Osteocyte (in vitro differentiated cells): ENCODE measurements around the gene IDUA. TPM values are rescaled to one million over a fixed set of nuclear protein-coding genes. Genes with fewer than 3 reads are reported as not detected.

ENCODE experiments used
- DNase-seq: peaks from one replicate; pipeline ENCODE4 v3.0.0; 2021; ENCODE audit warnings: mixed read lengths; ENCODE audit not compliant: unreplicated experiment; ENCODE audit errors: extremely low spot score
- H3K27ac Mint-ChIP-seq: one replicate; pipeline ENCODE4 v1.8.0; 2021; ENCODE audit warnings: mild to moderate bottlenecking, mixed read lengths; ENCODE audit not compliant: unreplicated experiment
- H3K27me3 Mint-ChIP-seq: one replicate; pipeline ENCODE4 v1.8.0; 2021; ENCODE audit warnings: mixed read lengths; ENCODE audit not compliant: unreplicated experiment
- H3K36me3 Mint-ChIP-seq: one replicate; pipeline ENCODE4 v1.8.0; 2021; ENCODE audit warnings: mixed read lengths; ENCODE audit not compliant: unreplicated experiment
- H3K4me1 Mint-ChIP-seq: one replicate; pipeline ENCODE4 v1.8.0; 2021; ENCODE audit warnings: mixed read lengths; ENCODE audit not compliant: unreplicated experiment
- H3K4me3 Mint-ChIP-seq: one replicate; pipeline ENCODE4 v1.8.0; 2021; ENCODE audit warnings: mild to moderate bottlenecking, moderate library complexity, mixed read lengths; ENCODE audit not compliant: unreplicated experiment
- H3K9me3 Mint-ChIP-seq: one replicate; pipeline ENCODE4 v1.8.0; 2021; ENCODE audit warnings: mixed read lengths; ENCODE audit not compliant: unreplicated experiment
- total RNA-seq: library from RNA; stranded (reverse); gene quantifications from 2 replicates; pipeline ENCODE4 v1.2.1, GENCODE V29; 2021
- TF ChIP-seq, protein P1 (sequence below): fragments of 200-600 bp; sonication (generic); IDR thresholded peaks from 2 replicates; pipeline ENCODE4 v1.5.0; 2021; ENCODE audit warnings: antibody characterized with exemption, mild to moderate bottlenecking, moderate library complexity

IDUA gene
- total RNA-seq, 1 donor from 2014 or later = 67.8 TPM

DNA sequence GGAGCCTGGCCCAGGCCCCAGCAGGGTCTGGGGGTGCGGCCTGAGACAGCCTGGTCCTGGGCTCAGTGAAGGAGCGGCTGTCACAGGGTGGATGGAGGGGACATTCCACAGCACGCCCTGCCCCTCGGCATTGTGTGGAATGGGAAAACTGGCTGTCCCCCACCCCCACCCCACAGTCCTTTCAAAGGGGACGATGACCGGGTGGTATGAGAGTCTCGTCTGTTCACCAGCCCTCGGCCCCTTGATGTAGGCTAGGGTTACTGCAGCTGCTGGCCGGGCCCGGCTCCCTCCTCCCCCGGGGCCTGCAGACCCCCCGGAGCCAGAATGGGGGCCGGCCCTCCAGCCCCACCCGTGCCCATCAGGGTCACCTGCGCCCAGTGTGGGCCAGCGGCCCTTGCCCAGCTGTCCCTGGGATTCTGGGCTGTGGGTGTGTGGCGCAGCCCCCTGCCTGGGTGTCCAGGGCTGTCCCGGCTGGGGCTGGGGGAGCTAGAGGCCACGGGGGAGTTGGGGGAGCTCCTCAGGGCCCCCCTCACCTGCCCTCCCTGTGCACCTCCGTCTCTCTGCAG lies 36.3 kb downstream of the IDUA start:
- DNase-seq = no peak
- H3K36me3 Mint-ChIP-seq = peaks cover 4% of the 10 kb centered on the region
- H3K4me3 Mint-ChIP-seq = no peak overlapping the region
- H3K27ac Mint-ChIP-seq = no peak overlapping the region
- no peaks in the 10 kb centered on the region for H3K27me3 Mint-ChIP-seq
- H3K9me3 Mint-ChIP-seq = no peaks in the 10 kb centered on the region
- peaks cover 17% of the 10 kb centered on the region for H3K4me1 Mint-ChIP-seq
- TF ChIP-seq, protein P1, sequence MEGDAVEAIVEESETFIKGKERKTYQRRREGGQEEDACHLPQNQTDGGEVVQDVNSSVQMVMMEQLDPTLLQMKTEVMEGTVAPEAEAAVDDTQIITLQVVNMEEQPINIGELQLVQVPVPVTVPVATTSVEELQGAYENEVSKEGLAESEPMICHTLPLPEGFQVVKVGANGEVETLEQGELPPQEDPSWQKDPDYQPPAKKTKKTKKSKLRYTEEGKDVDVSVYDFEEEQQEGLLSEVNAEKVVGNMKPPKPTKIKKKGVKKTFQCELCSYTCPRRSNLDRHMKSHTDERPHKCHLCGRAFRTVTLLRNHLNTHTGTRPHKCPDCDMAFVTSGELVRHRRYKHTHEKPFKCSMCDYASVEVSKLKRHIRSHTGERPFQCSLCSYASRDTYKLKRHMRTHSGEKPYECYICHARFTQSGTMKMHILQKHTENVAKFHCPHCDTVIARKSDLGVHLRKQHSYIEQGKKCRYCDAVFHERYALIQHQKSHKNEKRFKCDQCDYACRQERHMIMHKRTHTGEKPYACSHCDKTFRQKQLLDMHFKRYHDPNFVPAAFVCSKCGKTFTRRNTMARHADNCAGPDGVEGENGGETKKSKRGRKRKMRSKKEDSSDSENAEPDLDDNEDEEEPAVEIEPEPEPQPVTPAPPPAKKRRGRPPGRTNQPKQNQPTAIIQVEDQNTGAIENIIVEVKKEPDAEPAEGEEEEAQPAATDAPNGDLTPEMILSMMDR = no peak

DNA sequence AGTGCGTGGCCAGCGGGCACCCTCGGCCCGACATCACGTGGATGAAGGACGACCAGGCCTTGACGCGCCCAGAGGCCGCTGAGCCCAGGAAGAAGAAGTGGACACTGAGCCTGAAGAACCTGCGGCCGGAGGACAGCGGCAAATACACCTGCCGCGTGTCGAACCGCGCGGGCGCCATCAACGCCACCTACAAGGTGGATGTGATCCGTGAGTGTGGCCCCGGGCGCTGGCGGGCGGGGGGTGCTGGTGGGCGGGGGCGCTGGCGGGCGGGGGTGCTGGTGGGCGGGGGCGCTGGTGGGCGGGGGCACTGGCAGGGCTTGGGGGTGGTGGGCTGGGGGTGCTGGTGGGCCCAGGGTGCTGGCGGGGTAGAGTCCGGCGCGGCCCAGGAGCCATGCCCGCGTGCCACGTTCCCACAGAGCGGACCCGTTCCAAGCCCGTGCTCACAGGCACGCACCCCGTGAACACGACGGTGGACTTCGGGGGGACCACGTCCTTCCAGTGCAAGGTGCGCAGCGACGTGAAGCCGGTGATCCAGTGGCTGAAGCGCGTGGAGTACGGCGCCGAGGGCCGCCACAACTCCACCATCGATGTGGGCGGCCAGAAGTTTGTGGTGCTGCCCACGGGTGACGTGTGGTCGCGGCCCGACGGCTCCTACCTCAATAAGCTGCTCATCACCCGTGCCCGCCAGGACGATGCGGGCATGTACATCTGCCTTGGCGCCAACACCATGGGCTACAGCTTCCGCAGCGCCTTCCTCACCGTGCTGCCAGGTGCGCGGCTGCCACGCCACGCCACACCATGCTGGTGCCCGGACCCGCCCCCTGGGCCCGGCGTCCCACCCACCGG lies 37.3 kb downstream of the IDUA start:
- H3K4me1 Mint-ChIP-seq = peaks cover 14% of the 10 kb centered on the region
- no peak for DNase-seq
- H3K36me3 Mint-ChIP-seq = peaks cover 4% of the 10 kb centered on the region
- no peaks in the 10 kb centered on the region for H3K27me3 Mint-ChIP-seq
- H3K9me3 Mint-ChIP-seq = no peaks in the 10 kb centered on the region
- no peak overlapping the region for H3K4me3 Mint-ChIP-seq
- H3K27ac Mint-ChIP-seq = no peak overlapping the region
- TF ChIP-seq, protein P1 = no peak

DNA sequence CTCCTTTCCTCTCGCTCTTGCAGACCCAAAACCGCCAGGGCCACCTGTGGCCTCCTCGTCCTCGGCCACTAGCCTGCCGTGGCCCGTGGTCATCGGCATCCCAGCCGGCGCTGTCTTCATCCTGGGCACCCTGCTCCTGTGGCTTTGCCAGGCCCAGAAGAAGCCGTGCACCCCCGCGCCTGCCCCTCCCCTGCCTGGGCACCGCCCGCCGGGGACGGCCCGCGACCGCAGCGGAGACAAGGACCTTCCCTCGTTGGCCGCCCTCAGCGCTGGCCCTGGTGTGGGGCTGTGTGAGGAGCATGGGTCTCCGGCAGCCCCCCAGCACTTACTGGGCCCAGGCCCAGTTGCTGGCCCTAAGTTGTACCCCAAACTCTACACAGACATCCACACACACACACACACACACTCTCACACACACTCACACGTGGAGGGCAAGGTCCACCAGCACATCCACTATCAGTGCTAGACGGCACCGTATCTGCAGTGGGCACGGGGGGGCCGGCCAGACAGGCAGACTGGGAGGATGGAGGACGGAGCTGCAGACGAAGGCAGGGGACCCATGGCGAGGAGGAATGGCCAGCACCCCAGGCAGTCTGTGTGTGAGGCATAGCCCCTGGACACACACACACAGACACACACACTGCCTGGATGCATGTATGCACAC lies 38.2 kb downstream of the IDUA start:
- TF ChIP-seq, protein P1 = no peak
- H3K4me3 Mint-ChIP-seq = no peak overlapping the region
- no peak for DNase-seq
- H3K4me1 Mint-ChIP-seq = peaks cover 11% of the 10 kb centered on the region
- H3K9me3 Mint-ChIP-seq = no peaks in the 10 kb centered on the region
- H3K36me3 Mint-ChIP-seq = peaks cover 4% of the 10 kb centered on the region
- no peak overlapping the region for H3K27ac Mint-ChIP-seq
- H3K27me3 Mint-ChIP-seq = no peaks in the 10 kb centered on the region

DNA sequence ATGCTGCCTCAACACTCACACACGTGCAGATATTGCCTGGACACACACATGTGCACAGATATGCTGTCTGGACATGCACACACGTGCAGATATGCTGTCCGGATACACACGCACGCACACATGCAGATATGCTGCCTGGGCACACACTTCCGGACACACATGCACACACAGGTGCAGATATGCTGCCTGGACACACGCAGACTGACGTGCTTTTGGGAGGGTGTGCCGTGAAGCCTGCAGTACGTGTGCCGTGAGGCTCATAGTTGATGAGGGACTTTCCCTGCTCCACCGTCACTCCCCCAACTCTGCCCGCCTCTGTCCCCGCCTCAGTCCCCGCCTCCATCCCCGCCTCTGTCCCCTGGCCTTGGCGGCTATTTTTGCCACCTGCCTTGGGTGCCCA lies 39.3 kb downstream of the IDUA start:
- Mint-ChIP-seq H3K36me3 (peaks cover 4% of the 10 kb centered on the region), H3K9me3 (no peaks in the 10 kb centered on the region), H3K4me1 (peaks cover 8% of the 10 kb centered on the region), H3K4me3 (no peak overlapping the region), H3K27me3 (no peaks in the 10 kb centered on the region), H3K27ac (no peak overlapping the region)
- TF ChIP-seq, protein P1 = no peak
- DNase-seq = no peak
